CD4-positive, CD25-positive, alpha-beta regulatory T cell (primary cell): ENCODE measurements around the gene SERPINB8. TPM values are rescaled to one million over a fixed set of nuclear protein-coding genes. Genes with fewer than 3 reads are reported as not detected.

Experiments used
- ATAC-seq, 2 donors: fragments of 150-1000 bp; cut with Tn5 transposase; one replicate each; pipeline ENCODE4 v1.10.0; 2021; ENCODE audit warnings: low read depth in 2 of 2, moderate number of reproducible peaks in 2 of 2, moderate library complexity in 1 of 2
- DNase-seq, 3 donors: peaks; one replicate each; pipeline versions ENCODE4 v3.0.0 to v3.0.0-alpha.2; 2012 to 2022; ENCODE audit warnings: mixed read lengths in 1 of 3
- H3K27ac ChIP-seq: one replicate; pipeline ENCODE4 v1.7.0; 2013; ENCODE audit warnings: mild to moderate bottlenecking, low read length; ENCODE audit not compliant: insufficient read depth, poor library complexity, severe bottlenecking
- H3K27me3 ChIP-seq: one replicate; pipeline ENCODE4 v1.7.0; 2013; ENCODE audit warnings: low read length; ENCODE audit not compliant: control insufficient read depth, insufficient read depth
- H3K36me3 ChIP-seq: one replicate; pipeline ENCODE4 v1.7.0; 2013; ENCODE audit warnings: mild to moderate bottlenecking, low read length, moderate library complexity; ENCODE audit not compliant: control insufficient read depth, insufficient read depth
- H3K4me1 ChIP-seq: 2 replicates; pipeline ENCODE4 v1.7.0; 2013; ENCODE audit warnings: mild to moderate bottlenecking, low read length; ENCODE audit not compliant: insufficient read depth, control insufficient read depth, poor library complexity, severe bottlenecking
- H3K4me3 ChIP-seq: one replicate; pipeline ENCODE4 v1.7.0; 2013; ENCODE audit warnings: low read depth, mild to moderate bottlenecking, low read length, moderate library complexity
- H3K9me3 ChIP-seq, 2 experiments: 1 replicate in 1 of 2; 2 replicates in 1 of 2; pipeline ENCODE4 v1.7.0; 2013; ENCODE audit warnings: low read length in 2 of 2, mild to moderate bottlenecking in 1 of 2, moderate library complexity in 1 of 2; ENCODE audit not compliant: control insufficient read depth in 2 of 2
- H3K27ac Mint-ChIP-seq, 3 donors: one replicate each; pipeline ENCODE4 v1.8.0; 2020 to 2022; ENCODE audit warnings: mild to moderate bottlenecking in 3 of 3, mixed read lengths in 3 of 3, moderate library complexity in 2 of 3
- H3K27me3 Mint-ChIP-seq: one replicate; pipeline ENCODE4 v1.8.0; 2022; ENCODE audit warnings: mild to moderate bottlenecking, mixed read lengths
- H3K36me3 Mint-ChIP-seq: one replicate; pipeline ENCODE4 v1.8.0; 2020; ENCODE audit warnings: mixed read lengths
- H3K4me1 Mint-ChIP-seq, 4 donors: one replicate each; pipeline ENCODE4 v1.8.0; 2020 to 2022; ENCODE audit warnings: mixed read lengths in 4 of 4, mild to moderate bottlenecking in 1 of 4
- H3K4me3 Mint-ChIP-seq, 4 donors: one replicate each; pipeline ENCODE4 v1.8.0; 2020 to 2022; ENCODE audit warnings: mild to moderate bottlenecking in 4 of 4, mixed read lengths in 4 of 4, moderate library complexity in 3 of 4
- H3K9me3 Mint-ChIP-seq, 7 donors: one replicate each; pipeline ENCODE4 v1.8.0; 2020 to 2022; ENCODE audit warnings: mixed read lengths in 7 of 7, mild to moderate bottlenecking in 3 of 7, moderate library complexity in 2 of 7
- polyA plus RNA-seq, 4 donors: library from polyadenylated mRNA; unstranded; fragments of 300-500 nt; fragmentation: Illumina TruSeq; gene quantifications; one replicate each; pipeline ENCODE4 v1.2.3, GENCODE V29; 2021
- total RNA-seq: library from RNA; stranded (reverse); gene quantifications from one replicate; pipeline ENCODE4 v1.2.3, GENCODE V29; 2022

The SERPINB8 gene
- total and polyA plus RNA-seq, 5 donors from 2014 or later, result 13.5 to 29.4 (median 14.3) TPM

DNA sequence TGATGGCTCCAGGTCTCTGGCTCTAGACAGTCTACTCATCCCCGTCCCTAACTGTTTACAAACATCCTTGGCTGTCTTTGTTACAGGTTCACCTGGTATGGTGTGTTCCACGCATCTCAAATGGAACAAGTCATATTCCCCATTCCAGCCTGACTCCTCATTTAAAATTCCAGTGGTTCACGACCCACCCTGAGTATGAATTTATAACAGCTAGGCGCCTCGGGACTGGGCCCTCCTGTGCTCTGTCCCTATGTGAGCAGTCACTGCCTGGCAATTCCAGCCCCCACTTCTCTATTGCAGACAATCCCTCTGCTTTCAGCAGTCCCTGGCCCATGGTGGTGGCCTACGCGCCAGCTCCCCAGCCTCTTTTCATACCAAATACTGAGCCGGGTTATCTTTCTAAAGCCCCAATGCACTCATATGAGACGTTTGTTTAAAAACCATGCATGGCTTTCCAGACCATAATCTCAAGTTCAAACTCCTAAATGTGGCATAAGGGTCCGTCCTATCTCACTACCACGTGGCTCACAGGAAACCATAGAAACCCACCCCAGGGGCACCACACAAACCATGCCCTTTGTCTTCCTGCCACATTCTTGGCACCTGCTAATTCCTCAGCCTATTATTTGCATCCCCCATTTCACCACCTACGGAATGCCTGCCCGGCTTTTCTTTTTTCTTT is 1.6 kb downstream of the SERPINB8 start:
- ATAC-seq (no peak), DNase-seq (no peak)
- H3K9me3 Mint-ChIP-seq, result no peaks in the 10 kb centered on the region
- Histone ChIP-seq H3K36me3 (no peaks in the 10 kb centered on the region), H3K27ac (no peak overlapping the region), H3K4me3 (no peak overlapping the region), H3K9me3 (no peaks in the 10 kb centered on the region), H3K27me3 (no peaks in the 10 kb centered on the region), H3K4me1 (peaks cover 10% of the 10 kb centered on the region)
- H3K36me3 Mint-ChIP-seq, result no peaks in the 10 kb centered on the region
- peak overlapping the region; percentile 94 to 99 (median 96) for H3K4me3 Mint-ChIP-seq
- H3K27me3 Mint-ChIP-seq, result no peaks in the 10 kb centered on the region
- H3K4me1 Mint-ChIP-seq, result peaks cover 13 to 42% (median 25%) of the 10 kb centered on the region in 4 donors
- H3K27ac Mint-ChIP-seq, result peak overlapping the region; percentile 93 to 97 (median 97)

DNA sequence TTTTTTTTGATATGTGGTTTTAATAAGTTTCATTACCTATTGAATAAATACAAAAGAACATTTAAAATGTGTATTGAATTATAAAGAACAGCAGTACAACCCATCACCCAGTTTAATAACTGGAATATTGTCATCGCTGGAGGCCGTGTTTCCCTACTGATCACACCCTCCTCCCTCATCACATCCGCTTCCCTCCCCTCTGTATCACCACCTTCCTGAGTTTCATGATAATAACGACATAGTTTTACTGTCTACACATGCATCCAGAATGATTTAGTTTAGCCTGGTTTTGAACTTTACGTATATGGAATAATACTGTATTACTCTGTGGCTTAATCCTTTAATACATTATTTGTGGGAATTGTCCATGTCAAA is 2.1 kb downstream of the SERPINB8 start:
- Histone ChIP-seq H3K36me3 (no peaks in the 10 kb centered on the region), H3K4me3 (no peak overlapping the region), H3K27ac (no peak overlapping the region), H3K27me3 (no peaks in the 10 kb centered on the region), H3K4me1 (peaks cover 10% of the 10 kb centered on the region), H3K9me3 (no peaks in the 10 kb centered on the region)
- Mint-ChIP-seq H3K9me3 (no peaks in the 10 kb centered on the region), H3K36me3 (no peaks in the 10 kb centered on the region), H3K4me3 (peak overlapping the region; percentile 94 to 99 (median 96)), H3K27ac (peak overlapping the region in 1 of 3 donors; percentile 83), H3K4me1 (peaks cover 13 to 42% (median 25%) of the 10 kb centered on the region in 4 donors), H3K27me3 (no peaks in the 10 kb centered on the region)
- DNase-seq (no peak), ATAC-seq (no peak)

DNA sequence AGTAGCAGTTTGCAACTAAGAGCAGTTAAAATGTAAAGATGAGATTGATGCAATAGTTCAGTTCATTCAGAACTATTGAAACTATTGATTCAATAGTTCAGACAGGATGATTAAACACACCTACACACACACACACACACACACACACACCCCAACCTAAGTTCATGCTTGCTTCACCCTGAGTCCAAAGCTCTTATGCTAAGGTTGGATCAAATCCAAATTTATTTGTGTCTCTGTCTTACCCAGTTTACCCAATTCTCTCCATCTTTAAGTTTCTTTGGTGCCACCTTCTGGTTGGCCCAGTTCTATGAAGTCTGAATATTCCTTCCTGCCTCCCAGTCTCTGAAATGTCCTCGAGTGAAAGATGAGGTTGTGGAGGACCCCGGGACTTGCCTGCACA is 5.1 kb downstream of the SERPINB8 start:
- no peak for ATAC-seq
- H3K9me3 ChIP-seq, result no peaks in the 10 kb centered on the region
- peak in 1 of 3 donors; percentile 38 for DNase-seq
- no peaks in the 10 kb centered on the region for H3K36me3 ChIP-seq
- Mint-ChIP-seq H3K27me3 (no peaks in the 10 kb centered on the region), H3K4me1 (peaks cover 7 to 39% (median 24%) of the 10 kb centered on the region in 4 donors), H3K36me3 (no peaks in the 10 kb centered on the region), H3K4me3 (peak overlapping the region in 1 of 4 donors; percentile 43), H3K27ac (peak overlapping the region in 2 of 3 donors; percentile 20 to 30), H3K9me3 (no peaks in the 10 kb centered on the region)
- peaks cover 9% of the 10 kb centered on the region for H3K4me1 ChIP-seq
- H3K27me3 ChIP-seq, result no peaks in the 10 kb centered on the region
- H3K27ac ChIP-seq, result no peak overlapping the region
- no peak overlapping the region for H3K4me3 ChIP-seq

DNA sequence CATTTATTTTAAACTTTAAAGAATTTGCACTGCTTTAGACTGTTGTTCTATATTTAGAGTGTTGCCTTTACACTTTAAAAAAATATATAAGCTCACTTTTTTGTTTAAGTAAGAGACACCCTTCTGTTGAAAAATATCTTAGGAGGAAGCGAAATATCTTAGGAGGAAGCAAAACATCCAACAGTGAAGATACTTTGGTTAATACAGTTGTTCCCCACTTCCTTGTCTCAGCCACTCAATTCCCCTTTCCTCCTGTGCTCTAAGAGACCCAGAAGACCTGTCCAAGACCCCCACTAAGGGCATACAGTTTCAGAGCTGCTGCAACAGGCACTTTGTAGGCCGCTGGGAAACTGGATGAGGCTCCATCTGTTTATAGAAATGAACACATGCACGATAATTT is 5.7 kb downstream of the SERPINB8 start:
- peaks cover 9% of the 10 kb centered on the region for H3K4me1 ChIP-seq
- H3K27ac Mint-ChIP-seq, result no peak overlapping the region

DNA sequence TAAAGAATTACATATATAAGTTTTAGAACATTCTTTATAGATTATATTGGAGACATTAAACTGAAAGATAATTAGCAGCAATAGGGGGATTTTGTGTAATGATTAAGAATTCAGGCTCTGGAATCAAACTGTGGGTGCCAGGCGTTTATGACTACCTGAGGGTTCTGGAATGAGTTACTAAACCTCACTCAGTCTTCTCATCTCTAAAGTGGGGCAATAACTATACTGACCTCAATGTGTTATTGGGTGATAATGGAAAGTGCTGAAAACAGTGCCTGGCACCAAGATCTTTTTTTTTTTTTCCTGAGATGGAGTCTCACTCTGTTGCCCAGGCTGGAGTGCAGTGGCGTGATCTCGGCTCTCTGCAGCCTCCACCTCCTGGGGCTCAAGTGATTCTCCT is 7.2 kb downstream of the SERPINB8 start:
- H3K36me3 Mint-ChIP-seq, result peaks cover 11% of the 10 kb centered on the region
- no peak overlapping the region for H3K27ac Mint-ChIP-seq
- DNase-seq (no peak), ATAC-seq (no peak)
- Histone ChIP-seq H3K36me3 (peaks cover 9% of the 10 kb centered on the region), H3K4me1 (peaks cover 3% of the 10 kb centered on the region), H3K27ac (no peak overlapping the region), H3K4me3 (no peak overlapping the region), H3K9me3 (no peaks in the 10 kb centered on the region), H3K27me3 (no peaks in the 10 kb centered on the region)
- H3K4me3 Mint-ChIP-seq, result no peak overlapping the region
- no peaks in the 10 kb centered on the region for H3K27me3 Mint-ChIP-seq
- H3K4me1 Mint-ChIP-seq, result peaks cover 5 to 27% (median 15%) of the 10 kb centered on the region in 4 donors
- no peaks in the 10 kb centered on the region for H3K9me3 Mint-ChIP-seq

More for the DNA sequence above, 5.7 kb downstream of the SERPINB8 start:
- no peak overlapping the region for H3K4me3 ChIP-seq
- no peaks in the 10 kb centered on the region for H3K9me3 ChIP-seq
- no peak overlapping the region for H3K4me3 Mint-ChIP-seq
- no peaks in the 10 kb centered on the region for H3K36me3 ChIP-seq
- H3K27me3 ChIP-seq, result no peaks in the 10 kb centered on the region
- DNase-seq (no peak), ATAC-seq (no peak)
- H3K9me3 Mint-ChIP-seq, result no peaks in the 10 kb centered on the region
- H3K27me3 Mint-ChIP-seq, result no peaks in the 10 kb centered on the region
- H3K27ac ChIP-seq, result no peak overlapping the region
- H3K4me1 Mint-ChIP-seq, result peaks cover 5 to 39% (median 24%) of the 10 kb centered on the region in 4 donors
- H3K36me3 Mint-ChIP-seq, result peaks cover under 1% of the 10 kb centered on the region

DNA sequence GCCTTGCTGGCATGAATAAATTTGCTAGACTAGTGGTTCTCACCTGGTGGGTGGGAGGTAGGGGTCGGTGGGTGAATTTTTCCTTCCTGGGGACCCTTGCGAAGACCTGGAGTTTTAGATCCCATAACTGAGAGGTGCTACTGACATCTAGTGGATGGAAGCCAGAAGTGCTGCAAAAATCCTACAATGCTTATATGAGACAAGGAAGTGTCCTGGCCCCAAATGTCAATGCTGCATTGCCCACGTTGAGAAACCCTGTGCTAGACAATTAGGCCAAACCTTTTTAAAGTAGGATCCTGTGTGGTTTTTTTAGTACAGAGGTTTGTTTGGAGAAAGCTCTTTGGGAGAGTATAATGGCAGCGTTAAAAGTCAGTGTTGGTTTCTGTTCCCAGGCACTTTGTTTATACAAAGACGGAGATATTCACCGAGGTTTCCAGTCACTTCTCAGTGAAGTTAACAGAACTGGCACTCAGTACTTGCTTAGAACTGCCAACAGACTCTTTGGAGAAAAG is 9.6 kb downstream of the SERPINB8 start:
- Histone ChIP-seq H3K4me3 (no peak overlapping the region), H3K9me3 (no peaks in the 10 kb centered on the region), H3K36me3 (peaks cover 30% of the 10 kb centered on the region), H3K27ac (no peak overlapping the region), H3K27me3 (no peaks in the 10 kb centered on the region), H3K4me1 (peaks cover 3% of the 10 kb centered on the region)
- no peaks in the 10 kb centered on the region for H3K9me3 Mint-ChIP-seq
- peak; percentile 60 to 70 for ATAC-seq
- peak overlapping the region in 1 of 3 donors; percentile 13 for H3K27ac Mint-ChIP-seq
- H3K36me3 Mint-ChIP-seq, result peaks cover 30% of the 10 kb centered on the region
- peaks cover 5 to 15% (median 13%) of the 10 kb centered on the region in 4 donors for H3K4me1 Mint-ChIP-seq
- peak overlapping the region in 1 of 4 donors; percentile 78 for H3K4me3 Mint-ChIP-seq
- H3K27me3 Mint-ChIP-seq, result no peaks in the 10 kb centered on the region
- DNase-seq, result peak; percentile 11 to 65 (median 42)

DNA sequence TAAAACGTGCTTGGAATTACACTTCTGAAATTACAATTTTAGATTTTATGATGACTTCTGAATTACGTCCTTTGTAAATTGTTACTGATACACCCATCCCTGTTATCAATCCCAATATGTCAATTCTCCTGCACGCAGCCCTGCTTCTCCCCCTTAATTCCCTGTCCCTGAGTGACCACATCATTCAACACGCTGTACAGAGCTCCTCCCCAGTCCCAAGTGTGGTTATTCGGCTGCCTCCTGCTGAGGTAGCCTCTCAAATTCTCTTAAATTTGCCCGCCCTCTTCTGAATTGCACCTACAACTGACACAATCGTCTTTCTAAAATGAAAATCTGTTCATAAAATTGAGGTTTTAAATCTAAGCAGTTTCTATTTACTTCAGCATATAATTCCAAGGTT is 10.1 kb downstream of the SERPINB8 start:
- Mint-ChIP-seq H3K4me3 (no peak overlapping the region), H3K4me1 (peaks cover 5 to 12% (median 10%) of the 10 kb centered on the region in 4 donors), H3K27me3 (no peaks in the 10 kb centered on the region), H3K27ac (no peak overlapping the region), H3K9me3 (no peaks in the 10 kb centered on the region), H3K36me3 (peaks cover 34% of the 10 kb centered on the region)
- Histone ChIP-seq H3K27me3 (no peaks in the 10 kb centered on the region), H3K9me3 (no peaks in the 10 kb centered on the region), H3K27ac (no peak overlapping the region), H3K4me3 (no peak overlapping the region), H3K4me1 (peaks cover 3% of the 10 kb centered on the region), H3K36me3 (peaks cover 30% of the 10 kb centered on the region)
- DNase-seq (no peak), ATAC-seq (no peak)
